ENCODE results near the gene QSOX2.

Gene QSOX2

GRCh38 chr9:136212345-136212950, 33.2 kb downstream of the QSOX2 start:
- TF ChIP-seq CTCF (IDR thresholded peaks at IDR 0.05; ENCODE audit: control extremely low read depth, extremely low read depth, low read depth, missing control alignments), result no peak
- ChIA-PET POLR2A (no interaction called here), CTCF (interaction anchor here (1.5 kb wide), 1 partner anchor 12 kb away, joined by 5 read pairs; no protein-coding TSS in a partner anchor)

GRCh38 chr9:136211441-136212344, 33.9 kb downstream of the QSOX2 start:
- DNase-seq (ENCODE audit: extremely low spot score), result no peak
- ChIA-PET POLR2A (no interaction called here), CTCF (interaction anchor here (1.5 kb wide), 1 partner anchor 13 kb away, joined by 5 read pairs; no protein-coding TSS in a partner anchor)
- no peak for TF ChIP-seq CTCF (IDR thresholded peaks at IDR 0.05; ENCODE audit: control extremely low read depth, extremely low read depth, low read depth, missing control alignments)

More at GRCh38 chr9:136212345-136212950, 33.2 kb downstream of the QSOX2 start:
- no peak for DNase-seq (ENCODE audit: extremely low spot score)

- ChIA-PET POLR2A (no interaction called here), CTCF (no interaction called here)
- no peak for DNase-seq (ENCODE audit: extremely low spot score)
- no peak for TF ChIP-seq CTCF (IDR thresholded peaks at IDR 0.05; ENCODE audit: control extremely low read depth, extremely low read depth, low read depth, missing control alignments)
Measured at GRCh38 chr9:136211006-136211405, 34.6 kb downstream of the QSOX2 start.

GRCh38 chr9:136210276-136210675, 35.3 kb downstream of the QSOX2 start:
- no peak for DNase-seq (ENCODE audit: extremely low spot score)
- POLR2A ChIA-PET, result no interaction called here
- TF ChIP-seq CTCF (IDR thresholded peaks at IDR 0.05; ENCODE audit: control extremely low read depth, extremely low read depth, low read depth, missing control alignments), result no peak
- CTCF ChIA-PET, result interaction anchor here (0.9 kb wide), 1 partner anchor 9 kb away, joined by 3 read pairs; no protein-coding TSS in a partner anchor

GRCh38 chr9:136209786-136210185, 35.8 kb downstream of the QSOX2 start:
- ChIA-PET POLR2A (no interaction called here), CTCF (interaction anchor here (0.9 kb wide), 1 partner anchor 10 kb away, joined by 3 read pairs; no protein-coding TSS in a partner anchor)
- no peak for DNase-seq (ENCODE audit: extremely low spot score)
- TF ChIP-seq CTCF (IDR thresholded peaks at IDR 0.05; ENCODE audit: control extremely low read depth, extremely low read depth, low read depth, missing control alignments), result no peak

- DNase-seq (ENCODE audit: extremely low spot score), result no peak
- ChIA-PET CTCF (interaction anchor here (0.9 kb wide), 1 partner anchor 10 kb away, joined by 3 read pairs; no protein-coding TSS in a partner anchor), POLR2A (no interaction called here)
- no peak for TF ChIP-seq CTCF (IDR thresholded peaks at IDR 0.05; ENCODE audit: control extremely low read depth, extremely low read depth, low read depth, missing control alignments)
Measured at GRCh38 chr9:136209232-136209631, 36.4 kb downstream of the QSOX2 start.

Data from GM10248 (cell line).